ENCODE results near the gene RERE.

DNA sequence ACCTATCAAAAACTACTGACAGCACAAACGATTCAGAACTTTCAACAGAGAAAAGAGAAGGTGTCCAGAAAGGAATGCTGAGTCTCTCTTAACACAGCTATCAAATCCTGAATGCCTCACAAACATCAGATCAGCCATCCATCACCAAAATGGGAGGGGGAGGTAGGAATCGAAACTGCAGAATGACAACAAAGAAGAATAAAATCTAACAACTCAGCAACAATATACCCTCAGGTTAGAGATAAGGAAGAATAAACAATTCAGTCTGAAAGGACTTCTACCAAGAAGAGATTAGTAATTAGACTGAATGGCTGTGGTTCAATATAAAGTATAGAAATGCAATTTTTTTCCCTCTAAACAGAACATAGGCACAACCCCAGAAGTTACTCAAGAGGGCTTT lies 94.4 kb downstream of the RERE start:
- TF ChIP-seq, protein P1, sequence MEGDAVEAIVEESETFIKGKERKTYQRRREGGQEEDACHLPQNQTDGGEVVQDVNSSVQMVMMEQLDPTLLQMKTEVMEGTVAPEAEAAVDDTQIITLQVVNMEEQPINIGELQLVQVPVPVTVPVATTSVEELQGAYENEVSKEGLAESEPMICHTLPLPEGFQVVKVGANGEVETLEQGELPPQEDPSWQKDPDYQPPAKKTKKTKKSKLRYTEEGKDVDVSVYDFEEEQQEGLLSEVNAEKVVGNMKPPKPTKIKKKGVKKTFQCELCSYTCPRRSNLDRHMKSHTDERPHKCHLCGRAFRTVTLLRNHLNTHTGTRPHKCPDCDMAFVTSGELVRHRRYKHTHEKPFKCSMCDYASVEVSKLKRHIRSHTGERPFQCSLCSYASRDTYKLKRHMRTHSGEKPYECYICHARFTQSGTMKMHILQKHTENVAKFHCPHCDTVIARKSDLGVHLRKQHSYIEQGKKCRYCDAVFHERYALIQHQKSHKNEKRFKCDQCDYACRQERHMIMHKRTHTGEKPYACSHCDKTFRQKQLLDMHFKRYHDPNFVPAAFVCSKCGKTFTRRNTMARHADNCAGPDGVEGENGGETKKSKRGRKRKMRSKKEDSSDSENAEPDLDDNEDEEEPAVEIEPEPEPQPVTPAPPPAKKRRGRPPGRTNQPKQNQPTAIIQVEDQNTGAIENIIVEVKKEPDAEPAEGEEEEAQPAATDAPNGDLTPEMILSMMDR (tag by site-specific recombination; IDR thresholded peaks at IDR 0.05), result no peak
- TF ChIP-seq KLF10 (tag by site-specific recombination; IDR thresholded peaks at IDR 0.05) (no peak), ZNF843 (tag by site-specific recombination; IDR thresholded peaks at IDR 0.05) (peak; percentile 93), ZNF157 (tag by site-specific recombination; IDR thresholded peaks at IDR 0.05) (no peak), ZNF324 (tag by site-specific recombination; IDR thresholded peaks at IDR 0.05) (no peak), ZFP3 (tag by site-specific recombination; IDR thresholded peaks at IDR 0.05; ENCODE audit: low read depth) (no peak), ZNF302 (tag by site-specific recombination; IDR thresholded peaks at IDR 0.05; ENCODE audit: low read depth) (no peak), OSR2 (tag by site-specific recombination; IDR thresholded peaks at IDR 0.05) (peak; percentile 35; the same call in 1 of the 2 replicates), YY1 (tag by site-specific recombination; IDR thresholded peaks at IDR 0.05) (no peak)

Data from HEK293 (cell line).